Keratinocyte (primary cell): Measurements from ENCODE around the gene TDP1. TPM values are rescaled to one million over a fixed set of nuclear protein-coding genes. Genes with fewer than 3 reads are reported as not detected.
A peak's percentile ranks its signal among the peaks of the same experiment; 100 is the strongest.

ENCODE experiments used
- DNase-seq: peaks from one replicate; pipeline ENCODE4 v3.0.0-alpha.2; 2011; ENCODE audit warnings: low read depth, missing footprints, low spot score
- FAIRE-seq: peaks from 2 replicates; lab custom pipeline; 2011; peaks lifted over from hg19 to GRCh38; lab: Jason Lieb, UNC
- H2AFZ ChIP-seq: 2 replicates; pipeline ENCODE4 v1.6.0; 2012; ENCODE audit warnings: low read length, control low read depth, inconsistent platforms; ENCODE audit not compliant: control insufficient read depth
- H3K27ac ChIP-seq: 2 replicates; pipeline ENCODE4 v1.5.1; 2011; ENCODE audit warnings: low read length; ENCODE audit not compliant: control insufficient read depth, insufficient read depth
- H3K27me3 ChIP-seq: 3 replicates; pipeline ENCODE4 v1.6.0; 2011; ENCODE audit warnings: low read length; ENCODE audit not compliant: control insufficient read depth, insufficient read depth; ENCODE audit errors: extremely low read depth
- H3K36me3 ChIP-seq, 2 experiments: 2 replicates in 1 of 2; 3 replicates in 1 of 2; pipeline ENCODE4 v1.5.1; 2011; ENCODE audit warnings: low read length in 2 of 2, mild to moderate bottlenecking in 1 of 2; ENCODE audit not compliant: control insufficient read depth in 2 of 2, insufficient read depth in 2 of 2; ENCODE audit errors: extremely low read depth in 1 of 2
- H3K4me1 ChIP-seq: 3 replicates; pipeline ENCODE4 v1.5.1; 2011; ENCODE audit warnings: low read length; ENCODE audit not compliant: control insufficient read depth, insufficient read depth; ENCODE audit errors: extremely low read depth
- H3K4me2 ChIP-seq: 3 replicates; pipeline ENCODE4 v1.6.0; 2011; ENCODE audit warnings: low read depth, low read length; ENCODE audit not compliant: control insufficient read depth, insufficient read depth; ENCODE audit errors: extremely low read depth
- H3K4me3 ChIP-seq, 3 experiments: fragments of 200-600 bp in 1 of 3; sonication (generic) in 1 of 3; 2 replicates in 2 of 3; 3 replicates in 1 of 3; pipeline ENCODE4 v1.5.1; 2011 to 2016; ENCODE audit warnings: low read length in 3 of 3, mild to moderate bottlenecking in 3 of 3, control low read depth in 2 of 3, inconsistent platforms in 1 of 3, low read depth in 1 of 3, mixed read lengths in 1 of 3, mixed run types in 1 of 3, moderate library complexity in 1 of 3; ENCODE audit not compliant: control insufficient read depth in 2 of 3, insufficient read depth in 2 of 3; ENCODE audit errors: extremely low read depth in 1 of 3
- H3K79me2 ChIP-seq: 2 replicates; pipeline ENCODE4 v1.6.0; 2012; ENCODE audit warnings: low read length; ENCODE audit not compliant: control insufficient read depth, insufficient read depth
- H3K9ac ChIP-seq: 3 replicates; pipeline ENCODE4 v1.6.0; 2011; ENCODE audit warnings: low read length; ENCODE audit not compliant: control insufficient read depth, insufficient read depth; ENCODE audit errors: extremely low read depth
- H3K9me1 ChIP-seq: 3 replicates; pipeline ENCODE4 v1.6.0; 2011; ENCODE audit warnings: low read length; ENCODE audit not compliant: control insufficient read depth, insufficient read depth; ENCODE audit errors: extremely low read depth
- H3K9me3 ChIP-seq: 2 replicates; pipeline ENCODE4 v1.5.1; 2012; ENCODE audit warnings: low read depth, low read length; ENCODE audit not compliant: control insufficient read depth
- H4K20me1 ChIP-seq: 3 replicates; pipeline ENCODE4 v1.6.0; 2011; ENCODE audit warnings: low read length; ENCODE audit not compliant: control insufficient read depth, insufficient read depth; ENCODE audit errors: extremely low read depth
- EZH2 ChIP-seq: IDR thresholded peaks from one replicate; pipeline ENCODE4 v1.6.1; 2012; ENCODE audit warnings: inconsistent platforms, mild to moderate bottlenecking, low read length, moderate library complexity
- dilution Hi-C: fragments of 300-500 bp; cut with MboI; formaldehyde crosslinking; loops from one replicate; pipeline ENCODE4 v1.7.0; 2020; ENCODE audit warnings: low sequenced_read_pairs; ENCODE audit not compliant: extremely low pct_ligation_motif_present
- polyA plus RNA-seq, 5 experiments: library from polyadenylated mRNA; depleted of rRNA in 3 of 5; stranded (reverse) in 3 of 5; stranded (forward) in 1 of 5; unstranded in 1 of 5; fragments of >200 nt; gene quantifications; 1 replicate in 1 of 5; 2 replicates in 3 of 5; 3 replicates in 1 of 5; pipeline versions ENCODE4 v1.2.1 to v1.2.3, GENCODE V29; 2011 to 2012; ENCODE audit warnings: missing spikeins in 2 of 5, low read depth in 1 of 5, low replicate concordance in 1 of 5
- TF ChIP-seq, protein P1 (sequence below), 3 experiments: IDR thresholded peaks in 1 of 3; conservative IDR thresholded peaks in 1 of 3; optimal IDR thresholded peaks in 1 of 3; 2 replicates in 2 of 3; 3 replicates in 1 of 3; pipeline versions ENCODE3 to v1.5.1; 2011; ENCODE audit warnings: low read length in 3 of 3, mild to moderate bottlenecking in 3 of 3, moderate library complexity in 2 of 3, control low read depth in 1 of 3, inconsistent platforms in 1 of 3; ENCODE audit not compliant: insufficient read depth in 2 of 3; ENCODE audit errors: extremely low read depth in 1 of 3

The TDP1 gene
- polyA plus RNA-seq, 1 donor (not counting 4 experiments of a cell fraction or from before 2014, with no cell fraction given) = 24.9 TPM

DNA sequence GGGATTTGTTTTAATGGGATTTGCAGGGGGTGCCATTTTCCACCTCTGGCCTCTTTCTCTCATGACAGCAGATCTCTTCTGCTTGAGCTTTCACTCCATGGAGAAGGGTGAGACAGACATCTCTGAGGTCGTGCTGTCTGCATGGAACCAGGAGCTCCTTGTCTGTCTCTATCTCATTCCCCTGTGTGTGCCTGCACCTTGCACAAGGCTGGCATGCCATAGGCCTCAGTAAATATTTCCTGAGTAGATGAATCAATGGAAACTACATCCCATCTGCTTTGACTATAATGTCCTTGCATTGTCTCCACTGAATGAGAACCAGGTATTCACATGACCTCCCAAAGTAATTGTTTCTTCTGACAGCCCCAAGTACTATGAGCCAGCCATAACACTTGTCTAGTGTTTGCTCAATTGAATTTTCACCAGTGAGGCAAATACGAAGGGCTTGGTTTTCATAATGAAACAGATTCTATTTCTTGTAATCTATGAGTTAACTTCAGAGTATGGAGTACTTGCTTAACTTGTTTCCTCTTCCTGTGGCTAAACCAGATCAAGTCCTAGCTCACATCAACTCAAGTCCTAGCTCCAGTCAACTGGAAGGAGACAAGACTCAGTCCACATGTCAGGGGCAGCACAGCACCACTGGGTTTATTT, 138.3 kb downstream of the TDP1 start:
- FAIRE-seq (peak; percentile 17), DNase-seq (no peak)
- Histone ChIP-seq H4K20me1 (no peaks in the 10 kb centered on the region), H3K4me3 (no peak overlapping the region), H3K9me3 (no peaks in the 10 kb centered on the region), H2AFZ (no peak overlapping the region), H3K4me1 (no peaks in the 10 kb centered on the region), H3K9me1 (no peaks in the 10 kb centered on the region), H3K27ac (no peak overlapping the region), H3K36me3 (no peaks in the 10 kb centered on the region), H3K9ac (no peak overlapping the region), H3K27me3 (no peaks in the 10 kb centered on the region), H3K4me2 (no peak overlapping the region), H3K79me2 (no peaks in the 10 kb centered on the region)
- dilution Hi-C loops = no loop called here
- TF ChIP-seq EZH2 = no peak
- TF ChIP-seq, protein P1, sequence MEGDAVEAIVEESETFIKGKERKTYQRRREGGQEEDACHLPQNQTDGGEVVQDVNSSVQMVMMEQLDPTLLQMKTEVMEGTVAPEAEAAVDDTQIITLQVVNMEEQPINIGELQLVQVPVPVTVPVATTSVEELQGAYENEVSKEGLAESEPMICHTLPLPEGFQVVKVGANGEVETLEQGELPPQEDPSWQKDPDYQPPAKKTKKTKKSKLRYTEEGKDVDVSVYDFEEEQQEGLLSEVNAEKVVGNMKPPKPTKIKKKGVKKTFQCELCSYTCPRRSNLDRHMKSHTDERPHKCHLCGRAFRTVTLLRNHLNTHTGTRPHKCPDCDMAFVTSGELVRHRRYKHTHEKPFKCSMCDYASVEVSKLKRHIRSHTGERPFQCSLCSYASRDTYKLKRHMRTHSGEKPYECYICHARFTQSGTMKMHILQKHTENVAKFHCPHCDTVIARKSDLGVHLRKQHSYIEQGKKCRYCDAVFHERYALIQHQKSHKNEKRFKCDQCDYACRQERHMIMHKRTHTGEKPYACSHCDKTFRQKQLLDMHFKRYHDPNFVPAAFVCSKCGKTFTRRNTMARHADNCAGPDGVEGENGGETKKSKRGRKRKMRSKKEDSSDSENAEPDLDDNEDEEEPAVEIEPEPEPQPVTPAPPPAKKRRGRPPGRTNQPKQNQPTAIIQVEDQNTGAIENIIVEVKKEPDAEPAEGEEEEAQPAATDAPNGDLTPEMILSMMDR (optimal IDR thresholded peaks at IDR 0.05 in 1 of 3, IDR thresholded peaks at IDR 0.05 in 1 of 3, conservative IDR thresholded peaks at IDR 0.05 in 1 of 3; ENCODE audit: extremely low read depth in 1 of 3, insufficient read depth in 2 of 3, low read length in 3 of 3) = no peak

Other genes starting within 250 kb of the TDP1 start
- gene EFCAB11, start 1.2 kb upstream of the TDP1 start, polyA plus RNA-seq = 7.0 to 12.9 TPM (median 7.7 TPM) in 3 replicates
- gene KCNK13, start 106.1 kb downstream of the TDP1 start, polyA plus RNA-seq = 0.03 TPM in 2 of 3 replicates, not detected in the other